H9 (cell line): Measurements from ENCODE around the gene TRRAP. TPM values are rescaled to one million over a fixed set of nuclear protein-coding genes. Genes with fewer than 3 reads are reported as not detected.

ENCODE experiments used
- DNase-seq: peaks from one replicate; pipeline ENCODE4 v3.0.0-alpha.2; 2017
- H2AFZ ChIP-seq: one replicate; pipeline ENCODE4 v1.6.1; 2013; ENCODE audit warnings: mild to moderate bottlenecking, low read length, control low read depth, moderate library complexity
- H2AK5ac ChIP-seq: 2 replicates; pipeline ENCODE4 v1.6.1; 2013; ENCODE audit warnings: low read length, control low read depth, mixed read lengths; ENCODE audit not compliant: insufficient read length
- H2BK120ac ChIP-seq: one replicate; pipeline ENCODE4 v1.6.1; 2013; ENCODE audit warnings: low read depth, mild to moderate bottlenecking, low read length, control low read depth, inconsistent platforms; ENCODE audit not compliant: poor library complexity, severe bottlenecking
- H2BK12ac ChIP-seq: 2 replicates; pipeline ENCODE4 v1.6.1; 2013; ENCODE audit warnings: low read length, control low read depth, mixed read lengths, low read depth; ENCODE audit not compliant: insufficient read length
- H2BK15ac ChIP-seq: 2 replicates; pipeline ENCODE4 v1.6.1; 2013; ENCODE audit warnings: low read depth, low read length, control low read depth
- H2BK20ac ChIP-seq: one replicate; pipeline ENCODE4 v1.6.1; 2013; ENCODE audit warnings: low read depth, mild to moderate bottlenecking, low read length, control low read depth, inconsistent platforms; ENCODE audit not compliant: poor library complexity, severe bottlenecking
- H2BK5ac ChIP-seq: 2 replicates; pipeline ENCODE4 v1.6.1; 2013; ENCODE audit warnings: low read length, control low read depth, mixed read lengths; ENCODE audit not compliant: insufficient read length
- H3K14ac ChIP-seq: 2 replicates; pipeline ENCODE4 v1.6.1; 2013; ENCODE audit warnings: low read length, control low read depth; ENCODE audit not compliant: insufficient read depth
- H3K18ac ChIP-seq: 2 replicates; pipeline ENCODE4 v1.6.1; 2013; ENCODE audit warnings: low read depth, mild to moderate bottlenecking, mixed read lengths, low read length, control low read depth; ENCODE audit not compliant: insufficient read length
- H3K23ac ChIP-seq: 2 replicates; pipeline ENCODE4 v1.6.1; 2013; ENCODE audit warnings: low read length, control low read depth, mixed read lengths, low read depth; ENCODE audit not compliant: insufficient read length
- H3K23me2 ChIP-seq: 2 replicates; pipeline ENCODE4 v1.6.1; 2013; ENCODE audit warnings: low read depth, mild to moderate bottlenecking, mixed read lengths, low read length, control low read depth; ENCODE audit not compliant: insufficient read length, poor library complexity, severe bottlenecking
- H3K27ac ChIP-seq: 2 replicates; pipeline ENCODE4 v1.5.1; 2013; ENCODE audit warnings: low read length, control low read depth, mixed read lengths, low read depth; ENCODE audit not compliant: insufficient read length
- H3K27me3 ChIP-seq: 2 replicates; pipeline ENCODE4 v1.6.1; 2013; ENCODE audit warnings: low read length, control low read depth, inconsistent platforms; ENCODE audit not compliant: insufficient read depth
- H3K4ac ChIP-seq: 2 replicates; pipeline ENCODE4 v1.6.1; 2013; ENCODE audit warnings: low read depth, mild to moderate bottlenecking, control low read depth, inconsistent platforms, low read length, moderate library complexity
- H3K4me1 ChIP-seq: 2 replicates; pipeline ENCODE4 v1.6.1; 2013; ENCODE audit warnings: low read length, control low read depth, inconsistent platforms; ENCODE audit not compliant: insufficient read depth
- H3K4me2 ChIP-seq: 2 replicates; pipeline ENCODE4 v1.6.1; 2013; ENCODE audit warnings: low read length, control low read depth, mixed read lengths; ENCODE audit not compliant: insufficient read length, insufficient read depth
- H3K56ac ChIP-seq: 2 replicates; pipeline ENCODE4 v1.6.1; 2013; ENCODE audit warnings: low read depth, mild to moderate bottlenecking, mixed read lengths, low read length, control low read depth; ENCODE audit not compliant: insufficient read length
- H3K79me1 ChIP-seq: 2 replicates; pipeline ENCODE4 v1.6.1; 2013; ENCODE audit warnings: low read depth, mild to moderate bottlenecking, moderate library complexity, low read length, control low read depth, inconsistent platforms; ENCODE audit not compliant: insufficient read depth, poor library complexity, severe bottlenecking
- H3K79me2 ChIP-seq: 2 replicates; pipeline ENCODE4 v1.6.1; 2013; ENCODE audit warnings: low read length, control low read depth, inconsistent platforms; ENCODE audit not compliant: insufficient read depth
- H3K9ac ChIP-seq: 2 replicates; pipeline ENCODE4 v1.6.1; 2013; ENCODE audit warnings: low read length, control low read depth, mixed read lengths; ENCODE audit not compliant: insufficient read length; ENCODE audit errors: extremely low read depth
- H3K9me3 ChIP-seq: one replicate; pipeline ENCODE4 v1.6.1; 2013; ENCODE audit warnings: low read depth, low read length, inconsistent platforms; ENCODE audit not compliant: control insufficient read depth
- H3T11ph ChIP-seq: one replicate; pipeline ENCODE4 v1.6.1; 2013; ENCODE audit warnings: mild to moderate bottlenecking, low read length, control low read depth, inconsistent platforms
- H4K20me1 ChIP-seq: one replicate; pipeline ENCODE4 v1.6.1; 2013; ENCODE audit not compliant: control insufficient read depth, insufficient read length, insufficient read depth
- H4K5ac ChIP-seq: 2 replicates; pipeline ENCODE4 v1.6.1; 2013; ENCODE audit warnings: low read depth, mild to moderate bottlenecking, mixed read lengths, low read length, control low read depth; ENCODE audit not compliant: insufficient read length
- H4K8ac ChIP-seq: replicated peaks from 2 replicates; pipeline ENCODE4 v1.6.1; 2013; ENCODE audit warnings: low read length, control low read depth, mixed read lengths, low read depth; ENCODE audit not compliant: insufficient read length
- H4K91ac ChIP-seq: 2 replicates; pipeline ENCODE4 v1.6.1; 2013; ENCODE audit warnings: low read depth, mild to moderate bottlenecking, moderate library complexity, mixed read lengths, low read length, control low read depth; ENCODE audit not compliant: insufficient read length
- H3K27ac Mint-ChIP-seq, 3 experiments: 2 replicates in 2 of 3; 3 replicates in 1 of 3; pipeline ENCODE4 v1.8.0; 2020 to 2021; ENCODE audit warnings: mixed read lengths in 3 of 3, mild to moderate bottlenecking in 1 of 3, moderate library complexity in 1 of 3
- H3K27me3 Mint-ChIP-seq: 2 replicates; pipeline ENCODE4 v1.8.0; 2021; ENCODE audit warnings: low read depth, mild to moderate bottlenecking, moderate library complexity, mixed read lengths
- H3K36me3 Mint-ChIP-seq, 3 experiments: 2 replicates in 2 of 3; 3 replicates in 1 of 3; pipeline ENCODE4 v1.8.0; 2020 to 2021; ENCODE audit warnings: low read depth in 3 of 3, mixed read lengths in 3 of 3; ENCODE audit not compliant: insufficient read depth in 1 of 3
- H3K4me1 Mint-ChIP-seq, 2 experiments: 2 replicates each; pipeline ENCODE4 v1.8.0; 2020; ENCODE audit warnings: mixed read lengths in 2 of 2
- H3K4me3 Mint-ChIP-seq, 2 experiments: 2 replicates in 1 of 2; 3 replicates in 1 of 2; pipeline ENCODE4 v1.8.0; 2020 to 2021; ENCODE audit warnings: mild to moderate bottlenecking in 2 of 2, mixed read lengths in 2 of 2, moderate library complexity in 1 of 2
- H3K9me3 Mint-ChIP-seq, 2 experiments: 2 replicates in 1 of 2; 3 replicates in 1 of 2; pipeline ENCODE4 v1.8.0; 2020; ENCODE audit warnings: mild to moderate bottlenecking in 2 of 2, mixed read lengths in 2 of 2, moderate library complexity in 1 of 2
- WGBS: extraction: QIAGEN DNeasy Blood & Tissue Kit; methylation state at CpG from one replicate; pipeline ENCODE4 v1.1.7; 2013; ENCODE audit warnings: missing lambda C conversion rate, low lambda C conversion rate, mixed read lengths; ENCODE audit not compliant: insufficient read length; ENCODE audit errors: extremely low coverage; 5-methylcytosine and 5-hydroxymethylcytosine counted together
- total RNA-seq: library from RNA; stranded (reverse); gene quantifications from 2 replicates; pipeline ENCODE4 v1.2.1, GENCODE V29; 2021
- TF ChIP-seq, protein P1 (sequence below): fragments of 200-600 bp; sonication (generic); conservative IDR thresholded peaks from 3 replicates; pipeline ENCODE4 v1.8.0; 2021; ENCODE audit warnings: antibody characterized with exemption, mild to moderate bottlenecking

The TRRAP gene
- total RNA-seq, 1 experiment from 2014 or later: 58.6 TPM

DNA sequence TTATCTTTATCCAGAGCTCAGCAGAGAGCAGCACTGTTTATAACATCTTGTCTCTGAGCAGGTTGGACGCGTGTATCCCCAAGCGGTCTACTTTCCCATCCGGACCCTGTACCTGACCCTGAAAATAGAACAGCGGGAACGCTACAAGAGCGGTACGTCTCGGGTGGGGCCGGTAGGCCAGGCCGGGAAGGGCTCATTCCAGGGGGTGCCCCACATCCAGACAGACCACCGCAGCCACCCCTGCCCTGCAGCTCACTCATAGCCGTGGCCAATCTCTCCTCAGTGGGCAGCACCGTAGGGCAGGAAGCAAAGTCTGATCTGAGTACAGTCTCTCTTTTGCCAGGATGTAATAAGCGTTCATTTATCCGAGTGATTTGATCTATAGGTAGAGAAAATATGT lies 113.7 kb downstream of the TRRAP start:
- WGBS: no CpG with 5 or more reads among the region's 16 CpGs

More for the DNA sequence above, 113.7 kb downstream of the TRRAP start:
- Histone ChIP-seq H3K56ac (no peak overlapping the region), H3K9ac (no peak overlapping the region), H3K4me2 (no peak overlapping the region), H2BK15ac (no peak overlapping the region), H3K27ac (no peak overlapping the region), H3K9me3 (no peaks in the 10 kb centered on the region), H3K4me1 (no peaks in the 10 kb centered on the region), H3K4ac (no peak overlapping the region), H3K23ac (no peak overlapping the region), H3K79me1 (no peaks in the 10 kb centered on the region), H3K27me3 (no peaks in the 10 kb centered on the region), H2BK120ac (no peak overlapping the region), H3K79me2 (no peaks in the 10 kb centered on the region), H3K18ac (no peak overlapping the region), H4K91ac (no peak overlapping the region), H2AK5ac (no peak overlapping the region), H3K14ac (no peak overlapping the region), H4K20me1 (no peaks in the 10 kb centered on the region), H3T11ph (no peak overlapping the region), H4K8ac (no peak overlapping the region), H3K23me2 (no peaks in the 10 kb centered on the region), H4K5ac (no peak overlapping the region), H2AFZ (no peak overlapping the region), H2BK5ac (no peak overlapping the region), H2BK12ac (no peak overlapping the region), H2BK20ac (no peak overlapping the region)
- TF ChIP-seq, protein P1, sequence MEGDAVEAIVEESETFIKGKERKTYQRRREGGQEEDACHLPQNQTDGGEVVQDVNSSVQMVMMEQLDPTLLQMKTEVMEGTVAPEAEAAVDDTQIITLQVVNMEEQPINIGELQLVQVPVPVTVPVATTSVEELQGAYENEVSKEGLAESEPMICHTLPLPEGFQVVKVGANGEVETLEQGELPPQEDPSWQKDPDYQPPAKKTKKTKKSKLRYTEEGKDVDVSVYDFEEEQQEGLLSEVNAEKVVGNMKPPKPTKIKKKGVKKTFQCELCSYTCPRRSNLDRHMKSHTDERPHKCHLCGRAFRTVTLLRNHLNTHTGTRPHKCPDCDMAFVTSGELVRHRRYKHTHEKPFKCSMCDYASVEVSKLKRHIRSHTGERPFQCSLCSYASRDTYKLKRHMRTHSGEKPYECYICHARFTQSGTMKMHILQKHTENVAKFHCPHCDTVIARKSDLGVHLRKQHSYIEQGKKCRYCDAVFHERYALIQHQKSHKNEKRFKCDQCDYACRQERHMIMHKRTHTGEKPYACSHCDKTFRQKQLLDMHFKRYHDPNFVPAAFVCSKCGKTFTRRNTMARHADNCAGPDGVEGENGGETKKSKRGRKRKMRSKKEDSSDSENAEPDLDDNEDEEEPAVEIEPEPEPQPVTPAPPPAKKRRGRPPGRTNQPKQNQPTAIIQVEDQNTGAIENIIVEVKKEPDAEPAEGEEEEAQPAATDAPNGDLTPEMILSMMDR: no peak
- Mint-ChIP-seq H3K27me3 (no peaks in the 10 kb centered on the region; the same call in 1 of the 2 replicates), H3K4me1 (no peaks in the 10 kb centered on the region), H3K4me3 (no peak overlapping the region), H3K36me3 (peaks cover 45 to 90% (median 83%) of the 10 kb centered on the region in 3 experiments), H3K9me3 (no peaks in the 10 kb centered on the region), H3K27ac (no peak overlapping the region; a peak in 1 of 7 replicates)
- DNase-seq: no peak
